ENCODE data around the gene ZDHHC14. TPM values are rescaled to one million over a fixed set of nuclear protein-coding genes. Genes with fewer than 3 reads are reported as not detected.

The ZDHHC14 gene
- total RNA-seq, 1 experiment from 2014 or later, result 3.2 TPM

DNA sequence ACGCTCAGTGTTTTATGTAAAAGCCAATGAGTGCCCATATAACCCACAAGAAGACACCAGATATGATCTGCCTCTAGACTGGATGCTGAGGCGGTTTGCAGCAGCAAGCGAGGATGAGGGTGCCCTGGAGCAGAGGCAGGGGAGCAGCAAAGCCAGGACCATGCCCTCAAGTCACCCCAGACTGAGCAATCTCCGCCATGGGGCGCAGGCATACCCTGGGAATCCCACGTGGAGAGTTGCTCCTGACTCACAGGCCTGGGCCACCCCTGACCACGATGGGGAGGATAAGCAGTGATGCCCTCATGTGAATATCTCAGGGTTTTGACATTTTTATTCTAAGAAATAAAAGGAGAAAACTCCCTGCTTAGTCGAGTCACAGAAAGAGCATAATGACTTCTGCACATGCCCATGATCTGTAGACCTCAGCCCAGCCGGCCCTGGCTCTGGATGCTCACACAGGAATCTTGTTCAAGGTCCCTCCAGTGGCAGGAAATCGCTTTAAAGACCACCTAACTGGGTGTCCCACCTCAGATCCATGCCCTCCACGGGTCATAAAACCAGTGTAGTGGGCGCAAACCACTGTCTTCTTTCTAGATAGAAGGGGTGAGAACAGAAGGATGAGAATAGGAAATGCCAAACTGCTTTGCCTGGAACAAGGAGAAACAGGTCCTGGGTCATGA, 303.8 kb downstream of the ZDHHC14 start:
- Histone ChIP-seq H3K36me3 (ENCODE audit: insufficient read depth, low read length, poor library complexity, severe bottlenecking) (no peaks in the 10 kb centered on the region), H3K9me3 (ENCODE audit: low read depth, low read length, poor library complexity, severe bottlenecking) (no peaks in the 10 kb centered on the region), H3K27me3 (replicated peaks; ENCODE audit: insufficient read depth, low read depth, low read length, poor library complexity) (no peaks in the 10 kb centered on the region), H3K4me3 (ENCODE audit: low read depth, low read length, poor library complexity, severe bottlenecking) (no peak overlapping the region), H3K27ac (ENCODE audit: low read depth, low read length, poor library complexity, severe bottlenecking) (no peak overlapping the region), H3K4me1 (ENCODE audit: insufficient read depth, low read length, poor library complexity, severe bottlenecking) (no peaks in the 10 kb centered on the region)
- CTCF ChIA-PET, result no interaction called here
- intact Hi-C loops (cut with micrococcal nuclease; ENCODE audit: unreplicated experiment), result no loop called here
- POLR2A ChIA-PET (ENCODE audit: low non-redundant PET), result no interaction called here
- BruUV-seq (replicated peaks), result no TSS peak
- no peak for TF ChIP-seq EZH2 (IDR thresholded peaks at IDR 0.05; ENCODE audit: borderline replicate concordance, low read depth, low read length, poor library complexity, severe bottlenecking)
- TF ChIP-seq, protein P1, sequence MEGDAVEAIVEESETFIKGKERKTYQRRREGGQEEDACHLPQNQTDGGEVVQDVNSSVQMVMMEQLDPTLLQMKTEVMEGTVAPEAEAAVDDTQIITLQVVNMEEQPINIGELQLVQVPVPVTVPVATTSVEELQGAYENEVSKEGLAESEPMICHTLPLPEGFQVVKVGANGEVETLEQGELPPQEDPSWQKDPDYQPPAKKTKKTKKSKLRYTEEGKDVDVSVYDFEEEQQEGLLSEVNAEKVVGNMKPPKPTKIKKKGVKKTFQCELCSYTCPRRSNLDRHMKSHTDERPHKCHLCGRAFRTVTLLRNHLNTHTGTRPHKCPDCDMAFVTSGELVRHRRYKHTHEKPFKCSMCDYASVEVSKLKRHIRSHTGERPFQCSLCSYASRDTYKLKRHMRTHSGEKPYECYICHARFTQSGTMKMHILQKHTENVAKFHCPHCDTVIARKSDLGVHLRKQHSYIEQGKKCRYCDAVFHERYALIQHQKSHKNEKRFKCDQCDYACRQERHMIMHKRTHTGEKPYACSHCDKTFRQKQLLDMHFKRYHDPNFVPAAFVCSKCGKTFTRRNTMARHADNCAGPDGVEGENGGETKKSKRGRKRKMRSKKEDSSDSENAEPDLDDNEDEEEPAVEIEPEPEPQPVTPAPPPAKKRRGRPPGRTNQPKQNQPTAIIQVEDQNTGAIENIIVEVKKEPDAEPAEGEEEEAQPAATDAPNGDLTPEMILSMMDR (conservative IDR thresholded peaks at IDR 0.05; ENCODE audit: low read depth, low read length), result no peak
- DNase-seq (ENCODE audit: low spot score), result no peak

GRCh38 chr6:157685596-157686280, 304.7 kb downstream of the ZDHHC14 start:
- TF ChIP-seq, protein P1 (conservative IDR thresholded peaks at IDR 0.05; ENCODE audit: low read depth, low read length), result no peak
- no peak for TF ChIP-seq EZH2 (IDR thresholded peaks at IDR 0.05; ENCODE audit: borderline replicate concordance, low read depth, low read length, poor library complexity, severe bottlenecking)
- Histone ChIP-seq H3K9me3 (ENCODE audit: low read depth, low read length, poor library complexity, severe bottlenecking) (no peaks in the 10 kb centered on the region), H3K4me1 (ENCODE audit: insufficient read depth, low read length, poor library complexity, severe bottlenecking) (no peaks in the 10 kb centered on the region), H3K27ac (ENCODE audit: low read depth, low read length, poor library complexity, severe bottlenecking) (no peak overlapping the region), H3K4me3 (ENCODE audit: low read depth, low read length, poor library complexity, severe bottlenecking) (no peak overlapping the region), H3K27me3 (replicated peaks; ENCODE audit: insufficient read depth, low read depth, low read length, poor library complexity) (peaks cover under 1% of the 10 kb centered on the region), H3K36me3 (ENCODE audit: insufficient read depth, low read length, poor library complexity, severe bottlenecking) (no peaks in the 10 kb centered on the region)
- ChIA-PET POLR2A (ENCODE audit: low non-redundant PET) (no interaction called here), CTCF (no interaction called here)
- DNase-seq (ENCODE audit: low spot score), result no peak
- intact Hi-C loops (cut with micrococcal nuclease; ENCODE audit: unreplicated experiment), result no loop called here
- no TSS peak for BruUV-seq (replicated peaks)

DNA sequence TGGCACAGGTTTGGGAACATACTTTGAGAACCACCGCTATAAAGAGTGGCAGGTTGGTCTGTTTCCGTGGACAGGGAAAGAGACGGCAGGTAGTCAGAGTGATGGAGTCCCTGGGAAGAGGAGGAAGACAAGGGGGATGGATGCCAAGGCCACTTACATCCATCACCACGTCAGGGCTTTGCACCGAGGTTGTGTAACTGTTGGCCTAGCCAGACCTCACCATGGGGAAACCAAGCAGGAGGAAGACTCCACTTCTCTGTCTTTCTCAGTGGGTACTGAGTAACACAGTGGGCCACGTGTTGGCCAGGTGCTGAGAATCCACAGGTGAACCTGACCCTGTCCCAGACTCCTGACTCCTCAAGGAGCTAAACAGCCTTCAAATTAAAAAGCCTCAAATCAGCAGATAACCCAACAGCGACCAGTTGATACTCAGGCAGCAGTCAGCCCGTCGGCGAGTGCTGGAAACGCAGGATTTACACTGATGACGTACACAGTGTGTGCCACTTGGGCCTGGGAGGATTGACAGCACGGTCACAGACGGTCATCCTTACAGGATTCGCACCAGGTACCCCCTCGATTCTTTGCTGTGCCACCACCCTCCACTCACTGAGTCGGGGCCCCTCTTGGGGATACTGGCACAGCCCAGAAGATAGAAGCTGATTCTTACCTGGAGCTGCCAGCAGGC, 307.4 kb downstream of the ZDHHC14 start:
- no peak for DNase-seq (ENCODE audit: low spot score)
- no peak overlapping the region for H3K27ac ChIP-seq (ENCODE audit: low read depth, low read length, poor library complexity, severe bottlenecking)
- no peaks in the 10 kb centered on the region for H3K9me3 ChIP-seq (ENCODE audit: low read depth, low read length, poor library complexity, severe bottlenecking)
- BruUV-seq (replicated peaks), result no TSS peak
- intact Hi-C loops (cut with micrococcal nuclease; ENCODE audit: unreplicated experiment), result no loop called here
- ChIA-PET CTCF (no interaction called here), POLR2A (ENCODE audit: low non-redundant PET) (no interaction called here)
- H3K36me3 ChIP-seq (ENCODE audit: insufficient read depth, low read length, poor library complexity, severe bottlenecking), result no peaks in the 10 kb centered on the region
- H3K4me1 ChIP-seq (ENCODE audit: insufficient read depth, low read length, poor library complexity, severe bottlenecking), result no peaks in the 10 kb centered on the region
- peaks cover 12% of the 10 kb centered on the region for H3K27me3 ChIP-seq (replicated peaks; ENCODE audit: insufficient read depth, low read depth, low read length, poor library complexity)
- no peak overlapping the region for H3K4me3 ChIP-seq (ENCODE audit: low read depth, low read length, poor library complexity, severe bottlenecking)
- TF ChIP-seq, protein P1 (conservative IDR thresholded peaks at IDR 0.05; ENCODE audit: low read depth, low read length), result no peak
- no peak for TF ChIP-seq EZH2 (IDR thresholded peaks at IDR 0.05; ENCODE audit: borderline replicate concordance, low read depth, low read length, poor library complexity, severe bottlenecking)

Measured in A673 (cell line).